ENCODE data around the gene KDM5A. TPM values are rescaled to one million over a fixed set of nuclear protein-coding genes. Genes with fewer than 3 reads are reported as not detected.
"Not testable (repeated sequence)": the region's sequence is repeated elsewhere in the genome, so short reads cannot be mapped to it uniquely, and the experiment has no call there.

Gene KDM5A
- total RNA-seq, 4 donors from 2014 or later = 12.1 to 97.5 (median 50.5) TPM

DNA sequence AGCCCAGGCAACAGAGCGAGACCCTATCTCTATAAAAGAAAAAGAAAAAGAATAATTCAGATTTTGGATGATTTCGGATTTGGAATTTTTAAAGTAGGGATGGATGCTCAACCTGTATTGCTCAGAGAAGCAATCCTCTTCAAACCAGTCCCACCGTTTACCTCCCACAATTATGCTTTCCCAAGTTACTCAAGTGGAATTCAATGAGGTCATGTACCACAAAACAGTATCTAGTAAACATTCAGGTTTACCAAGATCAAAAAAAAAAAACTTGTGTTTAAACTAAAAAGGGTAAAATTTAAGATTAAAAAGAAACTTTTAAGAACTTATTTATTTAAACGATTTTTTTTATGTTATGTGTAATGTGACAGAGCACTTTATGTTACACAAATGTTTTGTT is 2.5 kb downstream of the KDM5A start:
- peaks cover 3 to 5% of the 10 kb centered on the region in 2 donors for H3K4me1 ChIP-seq
- no peak overlapping the region for H3K27ac ChIP-seq
- peak overlapping the region in 1 of 2 donors; percentile 2 for H3K4me3 ChIP-seq
- TF ChIP-seq, protein P1, sequence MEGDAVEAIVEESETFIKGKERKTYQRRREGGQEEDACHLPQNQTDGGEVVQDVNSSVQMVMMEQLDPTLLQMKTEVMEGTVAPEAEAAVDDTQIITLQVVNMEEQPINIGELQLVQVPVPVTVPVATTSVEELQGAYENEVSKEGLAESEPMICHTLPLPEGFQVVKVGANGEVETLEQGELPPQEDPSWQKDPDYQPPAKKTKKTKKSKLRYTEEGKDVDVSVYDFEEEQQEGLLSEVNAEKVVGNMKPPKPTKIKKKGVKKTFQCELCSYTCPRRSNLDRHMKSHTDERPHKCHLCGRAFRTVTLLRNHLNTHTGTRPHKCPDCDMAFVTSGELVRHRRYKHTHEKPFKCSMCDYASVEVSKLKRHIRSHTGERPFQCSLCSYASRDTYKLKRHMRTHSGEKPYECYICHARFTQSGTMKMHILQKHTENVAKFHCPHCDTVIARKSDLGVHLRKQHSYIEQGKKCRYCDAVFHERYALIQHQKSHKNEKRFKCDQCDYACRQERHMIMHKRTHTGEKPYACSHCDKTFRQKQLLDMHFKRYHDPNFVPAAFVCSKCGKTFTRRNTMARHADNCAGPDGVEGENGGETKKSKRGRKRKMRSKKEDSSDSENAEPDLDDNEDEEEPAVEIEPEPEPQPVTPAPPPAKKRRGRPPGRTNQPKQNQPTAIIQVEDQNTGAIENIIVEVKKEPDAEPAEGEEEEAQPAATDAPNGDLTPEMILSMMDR (IDR thresholded peaks at IDR 0.05) = no peak
- TF ChIP-seq POLR2A (IDR thresholded peaks at IDR 0.05) = no peak
- intact Hi-C loops (cut with DNase I; ENCODE audit: low total_unique reads) = no loop called here
- no peak for DNase-seq
- H3K36me3 ChIP-seq = no peaks in the 10 kb centered on the region
- H3K27me3 ChIP-seq = no peaks in the 10 kb centered on the region
- no peaks in the 10 kb centered on the region for H3K9me3 ChIP-seq

DNA sequence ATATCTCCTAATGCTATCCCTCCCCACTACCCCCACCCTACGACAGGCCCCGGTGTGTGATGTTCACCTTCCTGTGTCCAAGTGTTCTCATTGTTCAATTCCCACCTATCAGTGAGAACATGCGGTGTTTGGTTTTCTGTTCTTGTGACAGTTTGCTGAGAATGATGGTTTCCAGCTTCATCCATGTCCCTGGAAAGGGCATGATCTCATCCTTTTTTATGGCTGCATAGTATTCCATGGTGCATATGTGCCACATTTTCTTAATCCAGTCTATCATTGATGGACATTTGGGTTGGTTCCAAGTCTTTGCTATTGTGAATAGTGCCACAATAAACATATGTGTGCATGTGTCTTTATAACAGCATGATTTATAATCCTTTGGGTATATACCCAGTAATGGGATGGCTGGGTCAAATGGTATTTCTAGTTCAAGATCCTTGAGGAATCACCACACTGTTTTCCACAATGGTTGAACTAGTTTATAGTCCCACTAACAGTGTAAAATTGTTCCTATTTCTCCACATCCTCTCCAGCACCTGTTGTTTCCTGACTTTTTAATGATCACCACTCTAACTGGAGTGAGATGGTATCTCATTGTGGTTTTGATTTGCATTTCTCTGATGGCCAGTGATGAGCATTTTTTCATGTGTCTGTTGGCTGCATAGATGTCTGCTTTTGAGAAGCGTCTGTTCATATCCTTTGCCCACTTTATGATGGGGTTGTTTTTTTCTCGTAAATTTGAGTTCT is 18.2 kb downstream of the KDM5A start:
- intact Hi-C loops (cut with DNase I; ENCODE audit: low total_unique reads); H3K36me3 ChIP-seq; DNase-seq; H3K27ac ChIP-seq; H3K4me1 ChIP-seq; H3K9me3 ChIP-seq; H3K27me3 ChIP-seq; H3K4me3 ChIP-seq: not testable (repeated sequence)

DNA sequence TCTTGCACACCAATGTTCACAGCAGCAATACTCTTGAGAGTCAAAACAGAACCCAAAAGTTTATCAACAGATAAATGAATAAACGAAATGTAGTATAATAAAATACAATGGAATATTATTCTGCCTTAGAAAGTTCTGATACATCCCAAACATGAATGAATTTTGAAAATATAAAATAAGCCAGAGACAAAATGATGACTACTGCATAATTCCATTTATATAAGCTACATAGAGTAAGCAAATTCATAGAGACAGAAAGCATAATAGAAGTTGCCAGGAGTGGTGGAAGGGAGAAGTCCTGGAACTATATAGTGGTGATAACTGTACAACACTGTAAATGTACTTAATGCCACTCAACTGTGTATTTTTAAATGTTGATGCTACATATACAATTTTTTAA is 21.1 kb downstream of the KDM5A start:
- no peaks in the 10 kb centered on the region for H3K4me1 ChIP-seq
- DNase-seq = no peak
- intact Hi-C loops (cut with DNase I; ENCODE audit: low total_unique reads) = no loop called here
- H3K27me3 ChIP-seq = no peaks in the 10 kb centered on the region
- no peak overlapping the region for H3K4me3 ChIP-seq
- peaks cover 0 to 6% of the 10 kb centered on the region in 2 donors for H3K9me3 ChIP-seq
- H3K27ac ChIP-seq = no peak overlapping the region
- H3K36me3 ChIP-seq = no peaks in the 10 kb centered on the region
- TF ChIP-seq POLR2A (IDR thresholded peaks at IDR 0.05) = no peak
- TF ChIP-seq, protein P1 (IDR thresholded peaks at IDR 0.05) = no peak

DNA sequence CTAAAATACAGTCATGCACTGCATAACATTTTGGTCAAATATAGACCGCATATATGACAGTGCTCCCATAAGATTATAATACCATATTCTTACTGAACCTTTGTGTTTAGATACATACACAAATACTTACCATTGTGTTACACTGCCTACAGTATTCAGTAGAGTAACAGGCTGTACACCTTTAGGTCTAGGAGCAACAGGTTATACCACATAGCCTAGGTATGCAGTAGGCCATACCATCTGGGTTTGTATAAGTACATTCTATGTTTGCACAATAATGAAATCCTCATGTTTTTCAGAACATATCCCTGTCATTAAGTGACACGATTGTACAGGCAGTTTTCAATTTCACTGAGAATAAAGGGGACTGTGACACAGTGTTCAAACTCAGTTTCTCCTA is 22.3 kb downstream of the KDM5A start:
- TF ChIP-seq POLR2A (IDR thresholded peaks at IDR 0.05) = no peak
- TF ChIP-seq, protein P1 (IDR thresholded peaks at IDR 0.05) = no peak
- Histone ChIP-seq H3K36me3 (no peaks in the 10 kb centered on the region), H3K9me3 (peaks cover 0 to 6% of the 10 kb centered on the region in 2 donors), H3K4me3 (no peak overlapping the region), H3K4me1 (no peaks in the 10 kb centered on the region), H3K27ac (no peak overlapping the region), H3K27me3 (no peaks in the 10 kb centered on the region)
- no peak for DNase-seq
- intact Hi-C loops (cut with DNase I; ENCODE audit: low total_unique reads) = no loop called here

DNA sequence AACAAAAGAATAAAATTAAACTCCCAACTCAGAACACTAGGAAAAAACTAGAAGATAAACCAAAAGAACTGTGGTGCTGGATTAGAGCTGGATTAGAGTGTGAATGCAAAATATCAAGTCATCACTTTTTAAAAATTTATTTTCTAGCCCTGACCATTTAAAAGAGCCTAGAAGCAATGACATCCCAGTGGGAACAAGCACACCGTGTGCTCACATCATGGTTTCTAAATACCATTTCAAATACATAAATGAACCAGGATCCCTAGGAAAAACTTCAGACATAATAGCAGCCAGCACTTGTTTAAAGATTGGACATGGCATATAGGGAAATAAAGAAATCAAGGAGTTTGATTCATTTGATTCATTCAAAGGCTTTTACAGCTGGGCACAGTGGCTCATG is 30.0 kb downstream of the KDM5A start:
- intact Hi-C loops (cut with DNase I; ENCODE audit: low total_unique reads) = no loop called here

More for the DNA sequence above, 30.0 kb downstream of the KDM5A start:
- Histone ChIP-seq H3K4me3 (no peak overlapping the region), H3K9me3 (peaks cover 0 to 9% of the 10 kb centered on the region in 2 donors), H3K27me3 (no peaks in the 10 kb centered on the region), H3K36me3 (no peaks in the 10 kb centered on the region), H3K27ac (no peak overlapping the region), H3K4me1 (no peaks in the 10 kb centered on the region)
- no peak for TF ChIP-seq POLR2A (IDR thresholded peaks at IDR 0.05)
- TF ChIP-seq, protein P1 (IDR thresholded peaks at IDR 0.05) = no peak
- no peak for DNase-seq

Measured in uterus (tissue), 4 donors.